HUES64 (cell line): ENCODE results near the gene EFNB3.

Experiments
- H3K27ac ChIP-seq: 2 replicates; pipeline ENCODE4 v1.7.0; 2013; ENCODE audit warnings: low read depth, low read length, inconsistent platforms
- H3K27me3 ChIP-seq: 2 replicates; pipeline ENCODE4 v1.6.1; 2013; ENCODE audit warnings: mild to moderate bottlenecking, low read length; ENCODE audit not compliant: insufficient read depth
- H3K36me3 ChIP-seq: 2 replicates; pipeline ENCODE4 v1.6.1; 2013; ENCODE audit warnings: mild to moderate bottlenecking, low read length; ENCODE audit not compliant: insufficient read depth
- H3K4me1 ChIP-seq: 2 replicates; pipeline ENCODE4 v1.6.1; 2013; ENCODE audit warnings: mild to moderate bottlenecking, low read length, moderate library complexity; ENCODE audit not compliant: insufficient read depth
- H3K4me3 ChIP-seq: 2 replicates; pipeline ENCODE4 v1.5.1; 2013; ENCODE audit warnings: mild to moderate bottlenecking, low read length, moderate library complexity
- H3K9ac ChIP-seq: 2 replicates; pipeline ENCODE4 v1.6.1; 2013; ENCODE audit warnings: mild to moderate bottlenecking, low read depth, low read length
- H3K9me3 ChIP-seq: 2 replicates; pipeline ENCODE4 v1.6.1; 2013; ENCODE audit warnings: low read depth, low read length; ENCODE audit not compliant: insufficient read depth
- WGBS: fragments of 150-250, 120-280 bp; methylation state at CpG from one replicate; pipeline ENCODE4 v1.1.7; 2013; ENCODE audit warnings: missing lambda C conversion rate; 5-methylcytosine and 5-hydroxymethylcytosine counted together

The EFNB3 gene

GRCh38 chr17:7754656-7755055 is 49.7 kb downstream of the EFNB3 start:
- Histone ChIP-seq H3K27me3 (no peaks in the 10 kb centered on the region), H3K27ac (no peak overlapping the region), H3K36me3 (no peaks in the 10 kb centered on the region), H3K4me3 (no peak overlapping the region), H3K9me3 (no peaks in the 10 kb centered on the region), H3K9ac (no peak overlapping the region), H3K4me1 (no peaks in the 10 kb centered on the region)
- WGBS, result 86% methylated on average over 8 of the region's 8 CpGs

GRCh38 chr17:7755095-7755890 is 50.3 kb downstream of the EFNB3 start:
- H3K27me3 ChIP-seq, result no peaks in the 10 kb centered on the region
- no peaks in the 10 kb centered on the region for H3K9me3 ChIP-seq
- no peak overlapping the region for H3K27ac ChIP-seq
- H3K36me3 ChIP-seq, result no peaks in the 10 kb centered on the region
- H3K4me3 ChIP-seq, result no peak overlapping the region
- no peaks in the 10 kb centered on the region for H3K4me1 ChIP-seq
- WGBS, result 68% methylated on average over 9 of the region's 9 CpGs
- peak overlapping the region; percentile 43; the same call in 1 of the 2 replicates for H3K9ac ChIP-seq

GRCh38 chr17:7756968-7757367 is 52.0 kb downstream of the EFNB3 start:
- no peak overlapping the region for H3K4me3 ChIP-seq
- no peak overlapping the region for H3K27ac ChIP-seq
- H3K36me3 ChIP-seq, result no peaks in the 10 kb centered on the region
- 92% methylated on average over 14 of the region's 14 CpGs for WGBS
- H3K27me3 ChIP-seq, result no peaks in the 10 kb centered on the region
- H3K9me3 ChIP-seq, result no peaks in the 10 kb centered on the region
- no peaks in the 10 kb centered on the region for H3K4me1 ChIP-seq
- H3K9ac ChIP-seq, result no peak overlapping the region
